HepG2 (cell line): ENCODE data around the gene CAB39. TPM values are rescaled to one million over a fixed set of nuclear protein-coding genes. Genes with fewer than 3 reads are reported as not detected.
A peak's percentile ranks its signal among the peaks of the same experiment; 100 is the strongest.

Experiments used
- ARID4A ChIP-seq: sonication (generic); formaldehyde crosslinking; IDR thresholded peaks from 2 replicates; pipeline ENCODE4 v1.5.0; 2020; ENCODE audit warnings: mild to moderate bottlenecking, missing genetic modification reagents, borderline replicate concordance
- ARNT2 ChIP-seq: sonication (generic); formaldehyde crosslinking; IDR thresholded peaks from 2 replicates; pipeline ENCODE4 v1.8.0; 2022; ENCODE audit warnings: mild to moderate bottlenecking, low read depth, missing genetic modification reagents, moderate library complexity
- DDIT3 ChIP-seq: sonication (generic); formaldehyde crosslinking; IDR thresholded peaks from 2 replicates; pipeline ENCODE4 v1.4.0; 2020; ENCODE audit warnings: mild to moderate bottlenecking, missing genetic modification reagents
- GLI4 ChIP-seq: sonication (generic); formaldehyde crosslinking; IDR thresholded peaks from 2 replicates; pipeline ENCODE4 v1.5.1; 2020; ENCODE audit warnings: missing genetic modification reagents, mild to moderate bottlenecking, moderate library complexity, borderline replicate concordance
- GTF3A ChIP-seq: sonication (generic); formaldehyde crosslinking; conservative IDR thresholded peaks from 2 replicates; pipeline ENCODE4 v1.4.0; 2020; ENCODE audit warnings: mild to moderate bottlenecking, missing genetic modification reagents
- KDM3A ChIP-seq: IDR thresholded peaks from 2 replicates; pipeline ENCODE4 v1.6.1; 2018; ENCODE audit warnings: low read depth, missing compliant biosample characterization
- KLF11 ChIP-seq: IDR thresholded peaks from 2 replicates; pipeline ENCODE4 v1.6.1; 2016; ENCODE audit warnings: missing compliant biosample characterization
- NCOR1 ChIP-seq: fragments of 200-600 bp; sonication (generic); IDR thresholded peaks from 2 replicates; pipeline ENCODE4 v1.7.0; 2017; ENCODE audit warnings: antibody characterized with exemption, low read length, borderline replicate concordance
- PITX1 ChIP-seq: sonication (generic); formaldehyde crosslinking; IDR thresholded peaks from 2 replicates; pipeline ENCODE4 v1.5.1; 2020; ENCODE audit warnings: mild to moderate bottlenecking, missing genetic modification reagents
- SALL2 ChIP-seq: sonication (generic); formaldehyde crosslinking; IDR thresholded peaks from 2 replicates; pipeline ENCODE4 v1.8.1; 2023; ENCODE audit warnings: mild to moderate bottlenecking, missing genetic modification reagents, inconsistent platforms
- SNAPC2 ChIP-seq: sonication (generic); formaldehyde crosslinking; IDR thresholded peaks from 2 replicates; pipeline ENCODE4 v1.8.1; 2022; ENCODE audit warnings: mild to moderate bottlenecking, missing genetic modification reagents
- ZBTB10 ChIP-seq: sonication (generic); formaldehyde crosslinking; IDR thresholded peaks from 2 replicates; pipeline ENCODE4 v1.4.0; 2020; ENCODE audit warnings: missing genetic modification reagents, borderline replicate concordance
- ZNF18 ChIP-seq: sonication (generic); formaldehyde crosslinking; IDR thresholded peaks from 2 replicates; pipeline ENCODE4 v1.8.0; 2022; ENCODE audit warnings: mild to moderate bottlenecking, missing genetic modification reagents; ENCODE audit not compliant: insufficient replicate concordance
- ZNF317 ChIP-seq: sonication (generic); formaldehyde crosslinking; IDR thresholded peaks from 2 replicates; pipeline ENCODE4 v1.5.0; 2020; ENCODE audit warnings: mild to moderate bottlenecking, missing genetic modification reagents
- ZNF441 ChIP-seq: sonication (generic); formaldehyde crosslinking; IDR thresholded peaks from 2 replicates; pipeline ENCODE4 v1.7.0; 2021; ENCODE audit warnings: missing genetic modification reagents, borderline replicate concordance
- ZNF629 ChIP-seq: sonication (generic); formaldehyde crosslinking; conservative IDR thresholded peaks from 2 replicates; pipeline ENCODE4 v1.5.0; 2020; ENCODE audit warnings: missing genetic modification reagents
- ZNF724P ChIP-seq: sonication (generic); formaldehyde crosslinking; IDR thresholded peaks from 2 replicates; pipeline ENCODE4 v1.8.0; 2022; ENCODE audit warnings: missing genetic modification reagents, borderline replicate concordance
- ZZZ3 ChIP-seq: sonication (generic); formaldehyde crosslinking; IDR thresholded peaks from 2 replicates; pipeline ENCODE4 v1.4.0; 2020; ENCODE audit warnings: missing genetic modification reagents, mild to moderate bottlenecking, borderline replicate concordance
- polyA plus RNA-seq, 8 experiments: library from polyadenylated mRNA; depleted of rRNA in 3 of 8; stranded (reverse) in 7 of 8; unstranded in 1 of 8; fragments of >200 nt; fragmentation: Illumina TruSeq in 4 of 8; extraction: Trizol in 4 of 8; gene quantifications; 2 replicates each; pipeline versions ENCODE4 v1.2.1 to v1.2.3, GENCODE V29; 2011 to 2016; ENCODE audit warnings: low read depth in 4 of 8, missing spikeins in 1 of 8, mixed read lengths in 1 of 8; ENCODE audit not compliant: insufficient read depth in 1 of 8
- total RNA-seq, 5 experiments: library from RNA; depleted of rRNA; stranded (reverse); fragments of >200 nt; fragmentation: Illumina TruSeq; extraction: Trizol; gene quantifications; 2 replicates each; pipeline ENCODE4 v1.2.3, GENCODE V29; 2016; ENCODE audit warnings: low read depth in 1 of 5

The CAB39 gene
- total and polyA plus RNA-seq, 2 of the 13 experiments (the other 11 are each of a cell fraction or from before 2014, with no cell fraction given) = 19.3 to 45.3 TPM

- TF ChIP-seq ARID4A (CRISPR knock-in tag) (peak; percentile 64; the same call in 1 of the 2 replicates), ZBTB10 (peak; percentile 41; the same call in 1 of the 2 replicates), SALL2 (peak; percentile 89), SNAPC2 (no peak), ZNF629 (CRISPR knock-in tag) (no peak), PITX1 (CRISPR knock-in tag) (no peak; the same call in 1 of the 2 replicates), GLI4 (0 out of 2 replicates have a peak, but pooled peaks have one; percentile 8), ZNF441 (CRISPR knock-in tag) (peak; percentile 90), DDIT3 (CRISPR knock-in tag) (no peak), NCOR1 (no peak), GTF3A (CRISPR knock-in tag) (no peak), ZNF18 (CRISPR knock-in tag) (peak; percentile 58), ZNF317 (CRISPR knock-in tag) (peak; percentile 35; the same call in 1 of the 2 replicates), ZZZ3 (CRISPR knock-in tag) (no peak; the same call in 1 of the 2 replicates), ZNF724P (CRISPR knock-in tag) (peak; percentile 80; the same call in 1 of the 2 replicates), KLF11 (peak; percentile 65; the same call in 1 of the 2 replicates), ARNT2 (CRISPR knock-in tag) (peak; percentile 92), KDM3A (peak; percentile 89)
These were observed at the start of gene CAB39 (continued) for GRCh38 chr2:230712443-230713330.
